Activated naive CD4-positive, alpha-beta T cell (primary cell): ENCODE data around the gene TMEM52.
A peak's percentile ranks its signal among the peaks of the same experiment; 100 is the strongest.

Experiments
- DNase-seq, 4 experiments: peaks; one replicate each; lab custom pipeline; 2025; lab: John Stamatoyannopoulos, UW

Gene TMEM52

DNA sequence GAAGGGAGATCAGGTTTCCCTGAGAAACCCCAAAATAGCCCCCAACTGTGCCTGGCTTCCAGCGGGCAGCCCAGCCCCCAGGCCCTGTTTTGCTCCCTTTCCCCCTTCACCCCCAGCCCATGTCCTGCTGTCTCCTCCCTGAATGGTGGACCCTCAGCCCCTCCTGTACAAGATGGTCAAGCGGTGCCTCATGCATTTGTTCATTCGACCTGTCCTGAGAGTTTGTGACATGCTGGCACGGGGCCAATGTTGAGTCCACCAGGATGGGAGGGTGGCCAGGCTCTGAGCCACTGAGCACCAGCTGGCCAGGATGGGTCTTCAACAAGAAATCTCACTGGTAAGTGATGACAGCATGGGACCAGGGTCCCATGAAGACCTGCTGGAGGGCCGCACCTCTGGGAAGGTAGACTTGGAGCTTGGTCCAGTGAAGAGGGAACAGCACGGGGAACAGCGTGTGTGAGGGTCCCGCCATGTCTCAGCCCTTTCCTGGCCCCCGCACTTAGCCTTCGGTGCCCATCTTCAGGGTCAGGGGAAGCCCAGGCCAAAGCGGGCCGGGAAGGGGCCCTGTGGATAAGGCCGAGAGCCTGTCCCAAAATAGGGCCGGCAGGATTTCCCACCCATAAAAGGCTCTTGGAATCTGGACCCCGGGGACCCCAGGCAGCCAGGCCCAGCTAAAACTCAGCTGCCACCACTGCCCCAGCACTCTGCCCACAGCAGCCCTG is 3.9 kb downstream of the TMEM52 start, which contains the start of gene CALML6:
Gene CALML6, plus strand, starts transcription at position 290 of the 722 bp plus-strand sequence. Its CDS starts 21 bp downstream, at position 311.
- no peak for DNase-seq

DNA sequence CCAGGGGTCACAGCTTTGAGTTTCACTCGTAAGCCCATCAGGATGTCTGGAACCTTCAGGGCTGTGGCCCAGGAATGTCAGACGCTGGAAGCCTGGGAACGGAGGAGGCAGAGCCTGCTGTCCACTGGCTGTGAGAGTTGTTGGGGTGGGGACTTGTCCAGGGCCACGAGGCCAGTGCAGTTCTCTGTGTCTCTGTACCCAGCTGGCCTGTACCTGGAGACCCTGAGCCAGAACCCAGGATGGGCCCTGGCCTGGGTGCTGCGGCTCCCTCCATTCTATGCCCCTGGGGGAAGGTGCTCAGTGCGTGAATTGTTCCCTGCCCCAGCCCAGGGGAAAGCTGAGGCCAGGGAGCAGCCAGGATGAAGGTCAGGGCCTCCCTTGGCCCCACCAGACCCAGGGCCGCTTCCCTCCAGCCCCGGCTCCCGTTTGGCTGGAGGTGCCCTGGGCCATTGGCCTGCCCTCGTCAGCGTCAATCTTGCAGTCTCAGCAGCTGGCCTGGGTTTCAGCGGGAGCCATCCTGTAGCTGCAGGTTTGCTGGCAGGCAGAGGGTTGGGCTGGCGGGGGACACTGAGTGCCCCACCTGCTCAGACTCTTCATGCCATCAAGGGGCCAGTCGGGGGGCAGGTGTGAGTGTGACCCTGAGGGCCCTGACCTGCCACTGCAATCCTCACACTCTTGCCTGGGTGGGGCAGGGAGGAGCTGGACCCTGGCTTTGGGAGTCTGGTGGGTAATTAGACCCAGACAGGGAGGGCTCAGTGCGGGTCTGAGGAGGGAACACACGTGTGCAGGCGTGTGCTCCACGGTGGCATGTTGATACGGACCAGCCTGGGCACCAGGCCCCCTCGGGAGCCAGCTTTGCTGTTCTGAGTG is 4.7 kb downstream of the TMEM52 start:
- no peak for DNase-seq

GRCh38 chr1:1911350-1912041 is 7.6 kb downstream of the TMEM52 start:
- no peak for DNase-seq

GRCh38 chr1:1910651-1911331 is 8.3 kb downstream of the TMEM52 start:
- no peak for DNase-seq

DNA sequence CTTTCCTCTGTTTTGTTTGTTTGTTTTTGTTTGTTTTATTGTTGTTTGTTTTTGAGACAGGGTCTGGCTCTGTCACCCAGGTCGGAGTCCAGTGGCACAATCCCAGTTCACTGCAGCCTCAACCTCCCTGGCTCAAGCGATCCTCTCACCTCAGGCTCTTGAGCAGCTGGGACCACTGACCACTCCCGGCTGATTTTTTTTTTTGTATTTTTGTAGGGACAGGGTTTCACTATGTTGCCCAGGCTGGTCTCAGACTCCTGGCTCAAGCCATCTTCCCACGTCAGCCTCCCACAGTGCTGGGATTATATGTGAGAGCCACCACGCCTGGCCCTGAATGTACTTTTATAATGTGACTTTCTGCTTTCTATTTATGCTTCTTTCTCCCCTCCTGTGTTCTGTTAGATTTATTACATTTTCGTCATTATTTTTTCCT is 9.0 kb downstream of the TMEM52 start:
- DNase-seq = no peak

DNA sequence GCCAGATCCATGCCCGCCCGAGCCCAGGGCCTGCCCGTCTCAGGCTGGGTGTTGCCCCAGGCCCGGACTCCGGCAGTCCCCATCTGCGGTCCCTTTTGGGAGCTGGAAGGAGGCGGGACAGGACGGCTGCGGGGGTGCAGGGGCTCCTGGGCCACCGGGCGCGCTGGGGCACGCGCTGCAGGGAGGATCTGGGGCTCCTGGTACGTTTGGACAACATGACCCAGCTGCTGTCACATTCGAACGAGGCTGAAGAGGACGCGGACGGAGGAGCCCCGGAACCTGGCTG is 10.6 kb downstream of the TMEM52 start:
- no peak for DNase-seq

- DNase-seq = no peak
Observed at GRCh38 chr1:1907098-1907736, 11.9 kb downstream of the TMEM52 start.

DNA sequence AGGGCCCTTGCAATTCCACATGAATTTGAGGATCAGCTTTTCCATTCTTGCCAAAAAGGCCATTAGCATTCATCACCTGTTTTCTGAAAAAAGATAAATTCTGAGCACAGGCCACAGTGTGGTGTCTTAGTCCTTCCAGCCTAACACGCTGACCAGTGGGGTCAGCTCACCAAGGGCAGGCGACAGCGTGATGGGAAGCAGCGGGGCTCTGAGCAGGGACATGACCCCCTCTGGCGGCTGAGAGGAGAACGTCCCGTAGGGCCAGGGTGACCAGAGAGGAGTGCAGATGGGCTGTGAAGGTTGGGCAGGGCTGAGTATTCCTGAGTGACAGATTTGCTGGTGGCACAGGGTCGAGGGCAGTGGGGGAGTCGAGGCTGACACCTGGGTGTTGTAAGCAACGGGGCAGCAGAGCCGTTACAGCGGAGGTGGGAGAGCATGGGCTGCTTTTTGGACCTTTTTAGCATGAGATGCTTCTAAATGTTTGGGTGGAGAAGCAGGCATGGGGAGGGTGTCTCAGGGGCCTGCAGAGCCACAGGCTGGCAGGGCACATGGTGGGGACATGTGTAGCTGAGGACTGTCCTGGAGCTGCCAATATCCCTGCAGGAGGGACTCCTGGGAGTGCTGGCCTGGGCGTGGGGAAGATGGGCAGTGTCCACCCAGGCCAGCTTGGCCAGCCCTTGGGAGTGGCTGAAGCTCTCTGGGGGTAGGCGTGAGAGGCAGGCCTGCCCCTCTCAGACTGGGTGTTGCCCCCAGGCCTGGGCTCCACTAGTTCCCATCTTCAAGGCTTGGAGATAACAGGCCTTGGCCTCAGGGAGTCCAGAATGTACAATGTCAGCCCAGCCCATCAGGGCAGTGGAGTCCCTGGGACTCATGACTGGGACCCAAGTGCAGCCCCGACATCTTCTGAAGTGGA is 12.6 kb downstream of the TMEM52 start:
- peak in 3 of 4 experiments; percentile 28 to 51 (median 29) for DNase-seq

- DNase-seq = no peak
Observed at GRCh38 chr1:1903224-1903623, 15.9 kb downstream of the TMEM52 start.

- no peak for DNase-seq
Observed at GRCh38 chr1:1901641-1902294, 17.3 kb downstream of the TMEM52 start.

DNA sequence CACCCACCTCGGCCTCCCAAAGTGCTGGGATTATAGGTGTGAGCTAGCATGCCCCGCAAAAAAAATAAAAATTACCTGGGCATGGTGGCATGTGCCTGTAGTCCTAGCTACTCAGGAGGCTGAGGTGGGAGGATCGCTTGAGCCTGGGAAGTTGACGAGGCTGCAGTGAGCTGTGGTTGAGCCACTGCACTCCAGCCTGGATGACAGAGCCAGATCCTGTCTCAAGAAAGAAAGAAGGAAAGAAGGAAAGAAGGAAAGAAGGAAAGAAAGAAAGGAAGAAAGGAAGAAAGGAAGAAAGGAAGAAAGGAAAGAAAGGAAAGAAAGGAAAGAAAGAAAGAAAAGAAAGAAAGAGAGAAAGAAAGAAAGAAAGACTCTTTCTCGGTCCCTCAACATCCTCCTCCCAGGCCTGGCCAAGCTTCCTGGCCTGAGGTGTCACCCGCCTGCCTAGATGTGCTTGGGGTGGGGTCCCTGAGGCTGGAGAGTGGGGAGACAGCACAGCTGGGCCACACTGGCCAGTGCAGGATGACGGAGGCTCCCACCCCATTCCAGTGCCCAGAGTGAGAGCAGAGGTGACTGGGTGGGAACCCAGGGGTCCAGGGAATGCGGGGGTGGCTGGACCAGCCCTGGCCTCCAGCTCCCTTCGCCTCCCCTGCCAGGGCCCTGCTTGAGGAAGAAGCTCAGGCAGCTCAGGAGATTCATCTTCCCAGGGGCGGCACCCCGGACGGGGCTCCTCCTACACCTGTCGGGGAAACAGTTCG is 18.0 kb downstream of the TMEM52 start:
- DNase-seq = no peak

GRCh38 chr1:1899967-1900327 is 19.1 kb downstream of the TMEM52 start:
- DNase-seq = no peak

GRCh38 chr1:1899266-1899966 is 19.7 kb downstream of the TMEM52 start:
- DNase-seq = no peak

DNA sequence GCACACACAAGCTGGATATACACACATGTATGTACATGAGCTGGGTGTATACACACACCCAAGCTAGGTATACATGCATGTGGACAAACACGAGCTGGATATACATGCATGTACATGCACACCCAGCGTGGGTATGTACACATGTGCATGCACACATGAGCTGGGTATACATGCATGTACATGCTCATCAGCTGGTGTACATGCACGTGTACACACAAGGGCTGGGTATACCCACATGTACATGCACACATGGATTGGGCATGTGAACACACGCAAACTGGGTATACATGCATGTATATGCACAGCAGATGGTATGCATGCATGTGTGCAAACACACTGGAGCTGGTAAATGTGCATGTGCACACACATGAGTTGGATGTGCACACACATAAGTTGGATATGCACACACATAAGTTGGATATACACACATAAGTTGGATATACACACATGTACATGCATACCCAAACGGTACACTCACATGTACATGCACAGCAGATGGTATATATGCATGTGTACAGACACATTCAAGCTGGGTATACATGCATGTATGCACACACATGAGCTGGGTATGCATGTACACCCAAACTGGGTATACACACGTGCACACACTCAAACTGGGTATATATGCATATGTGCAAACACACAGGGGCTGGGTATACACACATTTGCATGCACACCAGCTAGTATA is 20.7 kb downstream of the TMEM52 start:
- no peak for DNase-seq

GRCh38 chr1:1895456-1896336 is 23.4 kb downstream of the TMEM52 start:
- DNase-seq = no peak

GRCh38 chr1:1895060-1895418 is 24.0 kb downstream of the TMEM52 start:
- no peak for DNase-seq
